IMR-90 (cell line): ENCODE results near the gene F3. TPM values are rescaled to one million over a fixed set of nuclear protein-coding genes. Genes with fewer than 3 reads are reported as not detected.
A peak's percentile ranks its signal among the peaks of the same experiment; 100 is the strongest.

ENCODE experiments used
- ATAC-seq: fragments of 200-7000 bp; cut with Tn5 transposase; 2 replicates; pipeline ENCODE4 v1.9.1; 2020; ENCODE audit warnings: low read depth, mild to moderate bottlenecking, moderate library complexity
- BruUV-seq: library from RNA; stranded (reverse); fragments of 400-500 nt; replicated peaks from 2 replicates; lab custom pipeline; 2021; lab: Mats Ljungman, UMichigan
- CTCF ChIA-PET: fragments of 300-600 bp; formaldehyde crosslinking; extraction: SDS; loops from one replicate; lab custom pipeline; 2021; ENCODE audit warnings: antibody characterized with exemption; lab: Yijun Ruan, JAX
- POLR2A ChIA-PET: fragments of 300-600 bp; sonication (Branson Sonifier 250); formaldehyde crosslinking; loops from one replicate; lab custom pipeline; 2022; ENCODE audit warnings: antibody characterized with exemption; ENCODE audit not compliant: unreplicated experiment; lab: Charles Lee
- DNase-seq: peaks from one replicate; pipeline ENCODE4 v3.0.0; 2013
- H2AFZ ChIP-seq: replicated peaks from 2 replicates; pipeline ENCODE3; 2013; ENCODE audit warnings: low read length, mild to moderate bottlenecking; ENCODE audit not compliant: poor library complexity
- H2AK5ac ChIP-seq: 2 replicates; pipeline ENCODE4 v1.6.1; 2013; ENCODE audit warnings: low read depth, low read length, inconsistent platforms
- H2AK9ac ChIP-seq: replicated peaks from 2 replicates; pipeline ENCODE3; 2013; ENCODE audit warnings: mild to moderate bottlenecking, low read depth, low read length, moderate library complexity; ENCODE audit not compliant: poor library complexity
- H2BK120ac ChIP-seq: 2 replicates; pipeline ENCODE4 v1.6.1; 2013; ENCODE audit warnings: low read depth, low read length, inconsistent platforms
- H2BK15ac ChIP-seq: 3 replicates; pipeline ENCODE4 v1.6.1; 2013; ENCODE audit warnings: low read depth, low read length, inconsistent platforms
- H2BK20ac ChIP-seq: 2 replicates; pipeline ENCODE4 v1.6.1; 2013; ENCODE audit warnings: low read depth, mild to moderate bottlenecking, inconsistent platforms, low read length, moderate library complexity
- H2BK5ac ChIP-seq: 2 replicates; pipeline ENCODE4 v1.6.1; 2013; ENCODE audit warnings: mild to moderate bottlenecking, low read depth, low read length, inconsistent platforms; ENCODE audit not compliant: poor library complexity, severe bottlenecking
- H3K14ac ChIP-seq: replicated peaks from 2 replicates; pipeline ENCODE4 v1.6.1; 2013; ENCODE audit warnings: low read depth, low read length, inconsistent platforms
- H3K18ac ChIP-seq: 2 replicates; pipeline ENCODE4 v1.6.1; 2013; ENCODE audit warnings: low read depth, low read length, control low read depth
- H3K23ac ChIP-seq: 2 replicates; pipeline ENCODE4 v1.6.1; 2013; ENCODE audit warnings: low read depth, low read length, inconsistent platforms
- H3K27ac ChIP-seq: 2 replicates; pipeline ENCODE4 v1.5.1; 2013; ENCODE audit warnings: mild to moderate bottlenecking, control low read depth, low read length; ENCODE audit not compliant: insufficient read depth
- H3K27me3 ChIP-seq: 2 replicates; pipeline ENCODE4 v1.6.1; 2013; ENCODE audit warnings: low read length; ENCODE audit not compliant: control insufficient read depth, insufficient read depth
- H3K36me3 ChIP-seq: 2 replicates; pipeline ENCODE4 v1.6.1; 2013; ENCODE audit warnings: low read length, mixed read lengths; ENCODE audit not compliant: control insufficient read depth, insufficient read depth
- H3K4ac ChIP-seq: 2 replicates; pipeline ENCODE4 v1.6.1; 2013; ENCODE audit warnings: low read depth, low read length, inconsistent platforms
- H3K4me1 ChIP-seq: 2 replicates; pipeline ENCODE4 v1.6.1; 2013; ENCODE audit warnings: low read length, mixed read lengths; ENCODE audit not compliant: control insufficient read depth, insufficient read depth
- H3K4me2 ChIP-seq: 2 replicates; pipeline ENCODE4 v1.6.1; 2013; ENCODE audit warnings: low read depth, mild to moderate bottlenecking, control low read depth, low read length, moderate library complexity
- H3K4me3 ChIP-seq: 2 replicates; pipeline ENCODE4 v1.5.1; 2013; ENCODE audit warnings: low read depth, mild to moderate bottlenecking, control low read depth, low read length, moderate library complexity; ENCODE audit not compliant: insufficient read depth
- H3K56ac ChIP-seq: 2 replicates; pipeline ENCODE4 v1.6.1; 2013; ENCODE audit warnings: low read length, inconsistent platforms; ENCODE audit not compliant: insufficient read depth; ENCODE audit errors: extremely low read depth
- H3K79me1 ChIP-seq, 2 experiments: 2 replicates each; pipeline ENCODE4 v1.6.1; 2013; ENCODE audit warnings: low read length in 2 of 2, inconsistent platforms in 1 of 2, low read depth in 1 of 2
- H3K9ac ChIP-seq: 2 replicates; pipeline ENCODE4 v1.6.1; 2013; ENCODE audit warnings: low read depth, low read length, control low read depth
- H3K9me1 ChIP-seq: 2 replicates; pipeline ENCODE4 v1.6.1; 2013; ENCODE audit warnings: low read length, inconsistent platforms; ENCODE audit not compliant: insufficient read depth
- H3K9me3 ChIP-seq: 2 replicates; pipeline ENCODE4 v1.6.1; 2013; ENCODE audit warnings: low read length; ENCODE audit not compliant: control insufficient read depth, insufficient read depth
- H4K20me1 ChIP-seq: 2 replicates; pipeline ENCODE4 v1.6.1; 2013; ENCODE audit warnings: low read length, inconsistent platforms; ENCODE audit not compliant: insufficient read depth
- H4K5ac ChIP-seq: 2 replicates; pipeline ENCODE4 v1.6.1; 2013; ENCODE audit warnings: mild to moderate bottlenecking, low read depth, low read length, control low read depth
- H4K8ac ChIP-seq, 2 experiments: 2 replicates each; pipeline ENCODE4 v1.6.1; 2013; ENCODE audit warnings: low read depth in 2 of 2, low read length in 2 of 2, control low read depth in 1 of 2, inconsistent platforms in 1 of 2
- H4K91ac ChIP-seq: 2 replicates; pipeline ENCODE4 v1.6.1; 2013; ENCODE audit warnings: low read depth, low read length, inconsistent platforms; ENCODE audit not compliant: insufficient read depth
- CTCF ChIP-seq: conservative IDR thresholded peaks from 2 replicates; pipeline ENCODE4 v1.5.1; 2012; ENCODE audit warnings: mild to moderate bottlenecking, low read depth, low read length, improper control_type of control experiment
- RAD21 ChIP-seq: IDR thresholded peaks from 2 replicates; pipeline ENCODE4 v1.6.1; 2012; ENCODE audit warnings: low read length, improper control_type of control experiment
- SMC3 ChIP-seq: fragments of 150-350 bp; IDR thresholded peaks from 2 replicates; pipeline ENCODE4 v1.6.1; 2016; ENCODE audit warnings: low read depth, mild to moderate bottlenecking, antibody characterized with exemption, low read length, moderate library complexity
- WGBS, 2 experiments: methylation state at CpG; one replicate each; pipeline versions ENCODE4 v1.1.5 to v1.1.7; 2013; ENCODE audit warnings: missing lambda C conversion rate in 2 of 2; ENCODE audit not compliant: insufficient read length in 1 of 2; ENCODE audit errors: extremely low coverage in 2 of 2; 5-methylcytosine and 5-hydroxymethylcytosine counted together
- dilution Hi-C: fragments of 300-500 bp; cut with HindIII; formaldehyde crosslinking; loops from one replicate; pipeline ENCODE4 v1.14.3; 2018; ENCODE audit warnings: low sequenced_read_pairs; ENCODE audit not compliant: unreplicated experiment
- in situ Hi-C: fragments of 300-500 bp; cut with MboI; formaldehyde crosslinking; loops from 3 replicates; pipeline ENCODE4 v1.14.3; 2019; ENCODE audit warnings: low sequenced_read_pairs, inconsistent platforms, mixed read lengths
- intact Hi-C: fragments of 100-400 bp; cut with micrococcal nuclease; formaldehyde crosslinking; loops from 2 replicates; pipeline ENCODE4 v1.10.0; 2022
- polyA plus RNA-seq, 3 experiments: library from polyadenylated mRNA; depleted of rRNA; stranded (reverse); fragments of >200 nt; gene quantifications; 2 replicates each; pipeline ENCODE4 v1.2.3, GENCODE V29; 2012; ENCODE audit warnings: low replicate concordance in 1 of 3
- total RNA-seq: library from RNA; depleted of rRNA; stranded (reverse); fragments of >200 nt; gene quantifications from 2 replicates; pipeline ENCODE4 v1.2.3, GENCODE V29; 2012

The F3 gene
- total and polyA plus RNA-seq, 2 of the 4 experiments (the other 2 are of a cell fraction) = 75.6 to 126 TPM

GRCh38 chr1:94527447-94528031 is 14.0 kb downstream of the F3 start:
- no peaks in the 10 kb centered on the region for H3K27me3 ChIP-seq
- H2BK5ac ChIP-seq = no peak overlapping the region
- no peak overlapping the region for H3K23ac ChIP-seq
- no peak overlapping the region for H3K56ac ChIP-seq
- intact Hi-C loops = loop anchor here (5.0 kb wide), 1 partner anchor 515 kb away; no protein-coding TSS in a partner anchor
- peaks cover 7% of the 10 kb centered on the region for H3K9me1 ChIP-seq
- no peak overlapping the region for H2BK120ac ChIP-seq
- no peak overlapping the region for H2AK5ac ChIP-seq
- 0 out of 2 replicates have a peak, but pooled peaks cover 1% of the 10 kb centered on the region for H3K4me1 ChIP-seq
- no peaks in the 10 kb centered on the region for H3K9me3 ChIP-seq
- H3K9ac ChIP-seq = no peak overlapping the region
- TF ChIP-seq SMC3 (no peak; the same call in 1 of the 2 replicates), CTCF (0 out of 2 replicates have a peak, but pooled peaks have one; percentile 15), RAD21 (peak; percentile 11; the same call in 1 of the 2 replicates)
- no peak overlapping the region for H3K14ac ChIP-seq
- H4K91ac ChIP-seq = no peak overlapping the region
- no peak overlapping the region for H3K18ac ChIP-seq
- no peak overlapping the region for H3K27ac ChIP-seq
- no peak overlapping the region for H3K4me3 ChIP-seq
- CTCF ChIA-PET = no interaction called here
- in situ Hi-C loops = no loop called here
- H3K36me3 ChIP-seq = peaks cover 27% of the 10 kb centered on the region
- H4K20me1 ChIP-seq = peaks cover 36% of the 10 kb centered on the region
- no TSS peak for BruUV-seq
- H2AK9ac ChIP-seq = no peak overlapping the region
- WGBS, 2 experiments = no CpG with 5 or more reads among the region's 1 CpG
- H3K79me1 ChIP-seq = peaks cover 4 to 12% of the 10 kb centered on the region in 2 experiments; a peak in 3 of 4 replicates
- no peak overlapping the region for H2AFZ ChIP-seq
- peak; percentile 31 for ATAC-seq
- H4K5ac ChIP-seq = no peak overlapping the region
- no peak overlapping the region for H2BK20ac ChIP-seq
- POLR2A ChIA-PET = interaction anchor here (4.9 kb wide), 1 partner anchor 14 kb away, joined by 24 read pairs; the partner anchor contains the start of gene F3
- H3K4me2 ChIP-seq = no peak overlapping the region
- peak; percentile 62 for DNase-seq
- no peak overlapping the region for H3K4ac ChIP-seq
- H2BK15ac ChIP-seq = no peak overlapping the region
- dilution Hi-C loops = loop anchor here (25.0 kb wide), 1 partner anchor 260 kb away; no protein-coding TSS in a partner anchor
- H4K8ac ChIP-seq = no peak overlapping the region
